ENCODE results near the gene FGF22.
"Not testable (repeated sequence)": the region's sequence is repeated elsewhere in the genome, so short reads cannot be mapped to it uniquely, and the experiment has no call there.

The FGF22 gene

DNA sequence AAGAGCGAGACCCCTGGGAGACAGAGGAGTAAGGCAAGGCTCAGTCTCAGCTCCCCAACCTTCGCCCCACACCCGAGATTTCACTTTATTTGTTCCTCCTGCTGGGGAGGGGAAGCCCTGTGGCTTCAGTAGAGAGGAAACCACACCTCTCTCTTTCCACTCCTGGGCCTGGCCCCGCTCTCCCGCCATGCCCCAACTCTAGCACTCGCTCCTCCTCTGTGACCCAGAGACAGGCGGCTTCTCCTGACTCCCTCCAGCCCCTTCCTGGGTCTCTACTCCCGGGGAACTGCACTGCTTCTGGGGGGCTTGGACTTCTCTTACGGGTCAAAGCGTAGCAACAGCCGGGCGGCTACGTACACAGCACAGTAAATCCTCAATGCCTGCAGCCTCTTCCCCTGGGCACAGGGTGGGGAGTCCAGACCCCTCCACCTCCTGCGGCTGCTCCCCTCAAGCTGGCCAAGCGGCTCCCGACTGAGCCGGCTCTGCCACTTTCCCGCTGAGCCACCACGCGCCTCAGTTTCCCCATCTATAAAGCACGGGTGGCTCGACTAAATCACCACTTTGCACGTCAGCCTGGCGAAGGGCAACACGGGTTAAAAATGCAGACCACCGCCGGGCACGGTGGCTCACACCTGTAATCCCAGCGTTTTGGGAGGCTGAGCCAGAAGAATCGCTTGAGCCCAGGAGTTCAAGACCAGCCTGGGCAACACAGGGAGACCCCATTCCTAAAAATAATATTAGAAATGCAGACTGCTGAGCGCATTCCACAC is 21.9 kb downstream of the FGF22 start:
- DNase-seq = no peak

DNA sequence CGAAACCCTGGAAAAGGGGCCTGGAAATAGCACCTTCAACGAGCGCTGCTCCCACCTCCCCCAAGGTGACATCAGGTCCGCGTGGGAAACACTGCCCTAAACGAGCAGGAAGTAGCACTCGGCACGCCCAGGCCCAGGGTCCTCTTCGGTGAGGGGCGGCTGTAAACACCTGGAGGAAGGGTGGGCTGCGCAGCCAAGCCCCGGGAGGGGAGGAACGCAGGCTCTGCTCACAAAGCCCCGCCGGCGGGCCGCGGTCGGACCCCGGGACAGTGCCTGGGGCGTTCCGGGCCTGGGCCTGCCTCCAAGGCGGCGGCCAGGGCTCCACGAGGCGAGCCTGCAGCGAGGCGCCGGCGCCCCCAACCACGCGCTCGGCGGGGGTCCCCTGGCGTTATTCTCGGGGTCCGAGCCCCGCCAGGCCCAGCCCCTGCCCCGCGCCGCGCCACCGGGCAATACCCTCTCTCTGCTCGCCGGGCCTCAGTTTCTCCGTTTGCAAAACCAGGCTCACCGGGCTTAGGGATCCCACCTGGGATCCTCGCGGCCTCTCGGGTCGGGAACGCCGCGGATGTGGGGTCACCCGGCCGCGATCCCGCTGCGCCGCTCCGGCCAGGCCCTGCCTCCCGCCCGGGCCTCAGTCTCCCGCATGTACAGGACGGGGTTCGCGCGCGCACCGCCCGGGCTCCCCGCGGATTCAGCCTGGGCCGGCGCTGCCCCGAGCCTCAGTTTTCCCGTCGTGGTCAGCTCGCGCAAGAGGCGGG is 22.7 kb downstream of the FGF22 start:
- DNase-seq = peak in 1 of 2 experiments; percentile 15

DNA sequence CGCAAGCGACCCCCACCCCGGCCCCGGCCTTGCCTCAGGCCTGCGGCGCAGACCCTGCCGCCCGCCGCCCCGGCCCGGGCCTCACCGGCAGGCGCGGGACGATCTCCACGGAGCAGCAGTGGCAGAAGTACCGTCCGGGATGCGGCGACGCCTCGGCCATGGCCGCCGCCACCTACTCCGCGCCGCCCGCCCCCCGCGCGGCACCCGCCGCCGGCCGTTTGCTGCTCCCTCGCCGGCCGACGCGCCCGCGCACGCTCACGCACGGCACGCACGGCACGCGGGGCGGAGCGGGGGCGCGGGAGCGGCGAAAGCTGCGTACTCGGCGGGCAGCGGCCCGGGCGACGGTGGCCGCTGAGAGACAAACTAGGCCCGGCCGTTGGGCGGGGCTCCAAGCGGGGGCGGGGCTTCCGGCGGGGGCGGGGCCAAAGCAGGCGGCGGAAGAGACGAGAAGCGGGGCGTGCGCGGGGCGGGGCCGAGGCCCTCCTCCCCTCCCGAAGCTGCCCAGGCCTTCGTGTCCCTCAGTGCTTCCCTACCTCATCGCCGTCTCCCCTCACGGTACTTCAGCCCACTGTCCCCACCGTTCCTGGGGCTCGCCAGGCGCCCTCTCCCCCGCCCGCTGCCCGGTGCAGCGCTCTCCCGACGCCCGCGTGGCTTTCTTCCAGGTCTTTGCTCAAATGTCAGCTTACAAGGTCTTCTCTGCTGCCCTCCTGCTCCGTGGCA is 23.4 kb downstream of the FGF22 start, which contains the start of gene RNF126:
Gene RNF126 (minus strand): TSS at position 253 of the 720 bp plus-strand sequence. CDS start 93 bp downstream, at position 160.
- DNase-seq = peak; percentile 73 to 86

DNA sequence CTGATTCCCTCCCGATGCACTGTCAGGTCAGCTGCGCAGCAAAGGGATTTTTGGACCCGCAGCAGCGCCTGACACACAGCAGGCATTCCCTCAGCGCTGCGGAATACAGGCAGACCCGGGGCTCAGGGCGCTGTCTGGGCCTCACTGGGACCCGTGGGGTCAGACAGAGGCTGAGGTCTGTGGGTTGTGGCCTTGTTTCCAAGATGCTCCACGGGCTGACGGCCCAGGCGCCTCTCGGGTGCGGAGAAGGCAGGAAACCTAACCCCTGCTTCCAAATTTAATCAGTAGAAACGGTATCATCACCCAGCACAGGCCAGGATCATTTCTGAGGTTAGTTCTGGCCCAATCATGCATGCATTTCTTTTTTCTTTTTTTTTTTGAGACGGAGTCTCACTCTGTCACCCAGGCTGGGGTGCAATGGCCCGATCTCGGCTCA is 24.0 kb downstream of the FGF22 start:
- no peak for DNase-seq

DNA sequence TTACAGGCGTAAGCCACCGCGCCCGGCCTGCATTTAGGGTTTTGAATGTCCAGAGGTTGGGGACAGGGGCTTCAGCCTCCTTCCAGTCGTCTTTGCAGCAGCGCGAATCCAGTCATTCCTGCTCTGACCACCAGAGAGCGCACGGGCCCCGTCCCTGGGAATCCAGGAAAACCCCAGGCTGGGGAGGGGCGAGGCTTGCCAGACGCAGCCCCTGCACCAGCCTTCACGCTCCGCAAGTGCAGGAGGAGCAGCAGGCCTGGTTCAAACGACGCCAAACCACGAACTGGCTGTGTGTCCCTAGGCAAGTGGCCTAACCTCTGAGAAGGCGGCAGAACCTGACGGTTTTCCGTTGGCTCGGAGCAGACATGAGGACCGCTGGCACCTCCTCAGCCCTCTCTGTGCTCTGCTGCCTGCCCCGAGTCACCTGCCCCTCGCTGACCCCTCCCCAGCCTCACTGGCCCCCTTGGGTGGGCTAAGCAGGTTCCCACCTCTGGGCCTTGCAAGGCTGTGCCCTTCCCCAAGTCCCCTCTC is 25.3 kb downstream of the FGF22 start:
- DNase-seq = peak in 1 of 2 experiments; percentile 56

DNA sequence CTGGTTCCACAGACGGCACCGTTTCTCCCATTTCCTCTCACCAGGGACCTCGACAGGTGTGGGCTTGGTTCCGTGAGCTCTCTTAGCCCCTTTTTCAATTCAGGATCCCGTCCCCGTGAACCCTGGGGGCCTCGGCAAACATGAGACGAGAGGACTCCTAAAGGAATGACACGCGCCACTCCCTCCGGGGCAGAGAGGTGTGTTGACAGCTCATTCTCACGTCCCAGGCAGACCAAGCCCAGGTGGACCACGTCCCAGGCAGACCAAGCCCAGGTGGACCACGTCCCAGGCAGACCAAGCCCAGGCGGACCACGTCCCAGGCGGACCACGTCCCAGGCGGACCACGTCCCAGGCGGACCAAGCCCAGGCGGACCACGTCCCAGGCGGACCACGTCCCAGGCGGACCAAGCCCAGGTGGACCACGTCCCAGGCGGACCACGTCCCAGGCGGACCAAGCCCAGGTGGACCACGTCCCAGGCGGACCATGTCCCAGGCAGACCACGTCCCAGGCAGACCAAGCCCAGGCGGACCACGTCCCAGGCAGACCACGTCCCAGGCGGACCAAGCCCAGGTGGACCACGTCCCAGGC is 27.4 kb downstream of the FGF22 start:
- DNase-seq = not testable (repeated sequence)

DNA sequence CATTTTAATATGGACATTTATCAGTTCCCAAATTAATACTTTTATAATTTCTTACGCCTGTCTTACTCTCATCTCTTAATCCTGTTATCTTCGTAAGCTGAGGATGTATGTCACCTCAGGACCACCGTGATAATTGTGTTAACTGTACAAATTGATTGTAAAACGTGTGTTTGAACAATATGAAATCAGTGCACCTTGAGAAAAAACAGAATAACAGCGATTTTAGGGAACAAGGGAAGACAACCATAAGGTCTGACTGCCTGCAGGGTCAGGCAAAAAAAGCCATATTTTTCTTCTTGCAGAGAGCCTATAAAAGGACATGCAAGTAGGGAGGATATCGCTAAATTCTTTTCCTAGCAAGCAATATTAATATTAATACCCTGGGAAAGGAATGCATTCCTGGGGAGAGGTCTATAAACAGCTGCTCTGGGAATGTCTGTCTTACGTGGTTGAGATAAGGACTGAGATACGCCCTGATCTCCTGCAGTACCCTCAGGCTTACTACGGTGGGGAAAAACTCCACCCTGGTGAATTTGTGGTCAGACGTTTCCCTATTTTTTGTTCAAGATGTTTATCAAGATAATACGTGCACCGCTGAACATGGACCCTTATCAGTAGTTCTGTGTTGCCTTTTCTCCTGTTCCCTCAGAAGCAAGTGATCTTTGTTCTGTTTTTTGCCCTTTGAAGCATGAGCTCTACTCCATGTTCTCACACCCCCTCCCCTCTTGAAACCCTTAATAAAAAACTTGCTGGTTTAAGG is 29.2 kb downstream of the FGF22 start:
- not testable (repeated sequence) for DNase-seq

DNA sequence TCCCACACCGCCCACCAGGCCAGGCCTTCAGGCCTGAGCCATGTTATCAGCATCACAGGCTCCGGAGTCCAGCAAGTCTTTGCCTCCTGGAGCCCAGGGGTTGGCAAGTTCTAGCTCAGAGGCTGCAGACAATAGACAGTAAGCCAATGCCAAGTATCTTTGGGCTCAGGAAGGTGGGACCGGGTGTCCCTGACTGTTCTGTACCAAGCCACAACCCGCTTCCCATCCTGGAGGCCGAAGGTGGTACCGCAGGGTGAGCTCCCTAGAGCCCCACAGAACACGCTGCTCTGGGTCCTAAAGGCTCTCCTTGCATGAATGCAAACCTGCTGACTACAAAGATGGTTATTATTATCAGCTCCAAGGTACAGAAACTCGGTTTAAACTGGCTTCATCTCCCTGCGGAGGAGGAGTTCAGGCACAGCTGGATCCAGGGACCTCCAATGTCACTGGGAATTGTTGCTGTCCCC is 31.0 kb downstream of the FGF22 start:
- DNase-seq = no peak

DNA sequence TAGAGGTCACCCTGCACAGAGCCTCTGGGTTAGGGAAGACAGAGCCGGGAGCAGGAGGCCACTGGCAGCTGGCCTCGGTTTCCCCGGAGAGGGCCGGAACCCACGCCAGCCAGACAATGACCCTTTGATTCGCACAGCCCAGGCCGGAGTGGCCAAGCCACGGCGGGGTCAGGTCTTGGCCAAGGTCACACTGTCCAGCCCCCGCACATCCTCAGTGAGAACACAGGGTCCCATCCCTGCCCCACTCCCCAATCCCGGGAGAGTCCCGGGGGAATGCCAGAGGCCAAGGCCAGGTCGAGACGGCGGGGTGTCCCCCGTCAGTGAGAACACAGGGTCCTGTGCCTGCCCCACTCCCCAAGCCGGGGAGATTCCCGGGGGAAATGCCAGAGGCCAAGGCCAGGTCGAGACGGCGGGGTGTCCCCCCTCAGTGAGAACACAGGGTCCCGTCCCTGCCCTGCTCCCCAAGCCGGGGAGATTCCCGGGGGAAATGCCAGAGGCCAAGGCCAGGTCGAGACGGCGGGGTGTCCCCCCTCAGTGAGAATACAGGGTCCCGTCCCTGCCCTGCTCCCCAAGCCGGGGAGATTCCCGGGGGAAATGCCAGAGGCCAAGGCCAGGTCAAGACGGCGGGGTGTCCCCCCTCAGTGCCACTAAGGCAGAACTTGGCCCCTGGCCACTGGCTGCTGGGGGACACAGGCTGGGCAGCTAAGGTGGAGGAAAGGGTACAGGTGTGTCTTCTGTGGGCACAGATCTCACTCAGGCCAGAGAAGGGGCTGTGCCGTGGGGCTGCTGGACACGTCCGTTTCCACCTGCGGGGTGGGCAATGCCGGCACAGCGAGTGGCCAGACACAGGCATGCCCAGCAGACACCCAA is 34.8 kb downstream of the FGF22 start:
- no peak for DNase-seq

DNA sequence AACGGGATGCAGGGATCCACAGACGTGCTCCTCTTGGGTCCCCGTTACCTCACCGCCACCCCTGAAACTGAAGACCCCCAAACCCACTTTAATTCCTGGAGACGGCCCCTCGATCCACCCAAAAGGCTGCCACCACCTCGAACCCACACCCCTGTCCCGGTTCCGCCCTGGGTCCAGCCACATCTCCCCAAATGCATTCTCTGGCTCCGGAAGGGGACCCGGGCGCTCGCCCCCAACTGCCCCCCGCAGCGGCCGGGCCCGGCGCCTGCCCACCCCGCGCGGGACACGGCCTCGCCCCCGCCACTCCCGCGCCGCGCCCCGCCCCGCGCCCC is 36.3 kb downstream of the FGF22 start:
- DNase-seq = no peak

DNA sequence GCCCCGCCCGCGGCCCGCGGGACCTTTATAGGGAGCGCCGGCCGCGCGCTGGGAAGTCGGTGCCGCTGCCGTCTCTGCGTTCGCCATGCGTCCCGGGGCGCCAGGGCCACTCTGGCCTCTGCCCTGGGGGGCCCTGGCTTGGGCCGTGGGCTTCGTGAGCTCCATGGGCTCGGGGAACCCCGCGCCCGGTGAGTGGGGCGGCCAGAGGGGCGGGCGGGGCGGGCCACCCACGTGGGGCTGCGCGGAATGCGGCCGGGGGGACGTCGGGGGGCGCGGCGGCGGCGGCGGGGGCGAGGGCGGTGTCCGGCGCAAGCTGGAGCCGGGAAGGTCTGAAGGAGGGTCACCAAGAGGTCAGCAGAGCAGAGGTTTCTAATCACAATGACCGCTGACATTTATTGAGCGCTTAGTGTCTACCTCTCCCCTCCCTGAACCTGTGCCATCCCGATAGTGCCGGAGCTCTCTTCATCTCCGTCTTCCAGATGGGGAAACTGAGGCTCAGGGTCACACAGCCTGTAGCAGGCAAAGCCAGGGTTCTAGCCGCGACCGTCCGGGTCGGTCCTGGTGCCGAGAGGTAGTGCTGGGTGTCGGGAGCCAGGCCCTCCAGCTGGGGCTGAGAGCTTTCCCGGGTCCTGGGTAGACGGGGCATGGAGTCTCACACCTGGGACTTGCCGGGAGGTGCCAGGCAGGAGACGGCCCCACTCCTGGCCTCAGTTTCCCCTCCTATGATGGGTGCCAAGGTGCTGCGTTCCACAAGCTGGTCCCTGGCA is 36.8 kb downstream of the FGF22 start, which contains the start of gene FSTL3:
Gene FSTL3 (plus strand): TSS at position 54 of the 767 bp plus-strand sequence. CDS start 32 bp downstream, at position 86.
- DNase-seq = peak in 1 of 2 experiments; percentile 13

DNA sequence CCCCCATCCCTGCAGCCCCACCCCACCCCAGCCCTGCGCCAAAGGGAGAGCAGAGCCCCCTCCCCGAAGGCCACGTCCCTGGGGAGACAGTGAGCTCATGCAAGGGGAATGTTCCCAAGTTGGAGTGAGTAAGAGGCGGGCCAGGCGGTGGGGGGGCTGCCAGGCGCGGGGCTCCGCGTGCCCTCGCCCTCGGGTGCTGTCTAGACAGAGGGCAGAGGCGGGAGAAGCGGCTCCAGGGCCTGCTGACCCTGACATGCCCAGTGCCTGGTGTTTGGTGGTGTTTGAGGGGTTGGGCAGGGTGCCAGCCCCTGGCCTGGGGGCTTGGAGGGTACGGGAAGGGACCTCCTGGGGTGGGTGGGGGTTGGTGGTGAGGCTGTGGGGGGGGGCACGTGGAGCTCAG is 37.5 kb downstream of the FGF22 start:
- DNase-seq = peak; percentile 41 to 47

DNA sequence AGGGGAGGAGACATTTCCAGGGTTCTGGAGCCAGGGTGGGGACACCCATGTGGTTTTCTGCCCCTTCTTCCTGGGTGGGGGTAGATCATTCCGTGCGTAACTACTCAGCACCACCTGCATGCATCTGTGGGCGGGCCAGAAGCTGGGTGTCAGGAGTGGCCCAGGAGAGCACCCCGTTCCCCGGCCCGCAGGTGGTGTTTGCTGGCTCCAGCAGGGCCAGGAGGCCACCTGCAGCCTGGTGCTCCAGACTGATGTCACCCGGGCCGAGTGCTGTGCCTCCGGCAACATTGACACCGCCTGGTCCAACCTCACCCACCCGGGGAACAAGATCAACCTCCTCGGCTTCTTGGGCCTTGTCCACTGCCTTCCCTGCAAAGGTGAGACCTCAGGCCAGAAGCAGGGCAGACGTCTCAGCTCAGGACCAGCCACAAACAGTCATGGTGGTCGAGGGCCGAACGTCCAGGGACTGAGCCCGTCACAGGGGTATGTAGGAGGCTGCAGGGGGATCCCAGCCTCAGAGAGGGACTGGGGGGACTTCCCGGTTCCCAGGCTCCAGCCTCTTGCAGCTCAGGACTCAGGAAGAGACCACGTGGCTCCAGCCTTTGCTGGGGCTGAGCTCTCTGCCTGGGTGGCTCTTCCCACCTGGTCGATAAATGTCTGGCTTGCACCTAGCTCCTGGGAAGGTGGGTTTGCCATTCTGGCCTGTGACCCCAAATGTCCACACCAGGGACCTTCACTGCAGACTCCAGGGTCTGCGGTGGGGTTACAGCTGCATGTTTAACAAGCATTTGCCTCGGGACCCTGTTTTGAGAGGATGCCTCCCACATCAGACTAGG is 38.1 kb downstream of the FGF22 start:
- peak in 1 of 2 experiments; percentile 47 for DNase-seq

DNA sequence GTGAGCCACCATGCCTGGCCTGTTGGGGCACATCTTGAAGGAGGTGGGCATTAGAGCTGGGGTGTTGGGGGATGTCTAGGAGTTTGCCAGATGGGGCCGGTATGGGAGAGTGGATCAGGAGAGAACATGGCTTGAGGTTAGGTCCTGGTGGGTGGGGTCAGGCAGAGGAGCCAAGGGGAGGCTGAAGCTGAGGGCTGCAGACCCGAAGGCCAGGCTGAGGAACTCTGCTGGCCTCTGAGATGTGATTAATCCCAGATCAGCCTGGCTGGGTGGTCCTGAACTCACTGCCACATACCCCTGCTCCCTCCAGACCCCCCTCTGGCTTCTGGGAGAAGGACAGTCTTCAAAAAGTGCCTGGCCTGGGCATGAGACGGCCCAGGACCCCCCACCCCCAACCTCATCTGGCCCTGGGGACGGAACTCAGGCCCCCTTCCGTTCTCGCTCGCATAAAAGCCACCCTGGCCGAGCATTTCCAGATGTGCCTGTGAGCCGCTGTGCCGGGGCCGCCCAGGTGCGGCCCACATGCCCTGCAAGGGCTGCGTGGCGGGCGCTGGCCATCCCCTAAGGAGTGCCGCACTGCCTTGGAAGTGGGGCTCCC is 39.2 kb downstream of the FGF22 start:
- DNase-seq = no peak

DNA sequence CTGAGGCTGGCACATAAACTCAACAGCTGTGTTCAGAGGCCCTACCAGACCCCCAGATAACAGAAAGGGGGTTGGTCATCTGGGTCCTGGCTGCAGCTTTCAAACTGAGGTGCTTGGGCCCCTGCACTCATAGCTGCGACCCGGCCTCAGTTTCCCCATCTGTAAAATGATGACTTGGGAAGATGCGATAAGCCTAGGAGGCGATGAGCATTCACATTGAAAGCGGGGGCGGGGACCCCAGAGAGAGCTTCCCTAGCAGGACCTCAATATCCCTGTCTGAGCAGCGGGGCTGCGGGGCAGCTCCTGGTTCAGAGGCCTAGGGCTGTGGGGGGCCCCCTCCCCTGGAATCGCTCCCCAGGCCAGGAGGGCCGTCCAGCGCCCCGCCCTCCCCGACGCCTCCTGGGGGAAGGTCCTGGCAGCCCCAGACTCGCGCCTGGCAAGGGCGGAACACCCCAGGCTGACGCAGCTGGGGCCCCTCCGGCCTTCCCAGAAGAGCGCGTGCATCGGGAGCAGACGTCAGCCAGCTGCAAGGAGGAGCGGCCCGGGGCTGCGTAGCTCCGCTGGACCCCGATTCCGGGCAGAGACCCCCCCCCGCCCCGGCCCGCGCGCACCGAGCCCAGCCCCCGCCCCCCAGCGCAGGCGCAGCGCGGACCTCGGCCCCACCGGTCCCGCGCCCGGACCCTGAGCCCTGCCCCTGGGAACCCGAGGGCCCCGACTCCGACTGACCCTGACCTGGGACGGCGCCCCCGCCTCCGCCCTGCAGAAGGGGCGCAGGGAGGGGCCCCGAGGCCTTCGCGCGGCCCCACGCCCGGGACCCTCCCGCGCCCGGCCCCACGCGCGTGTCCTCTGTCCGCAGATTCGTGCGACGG is 40.0 kb downstream of the FGF22 start:
- DNase-seq = peak in 1 of 2 experiments; percentile 34

DNA sequence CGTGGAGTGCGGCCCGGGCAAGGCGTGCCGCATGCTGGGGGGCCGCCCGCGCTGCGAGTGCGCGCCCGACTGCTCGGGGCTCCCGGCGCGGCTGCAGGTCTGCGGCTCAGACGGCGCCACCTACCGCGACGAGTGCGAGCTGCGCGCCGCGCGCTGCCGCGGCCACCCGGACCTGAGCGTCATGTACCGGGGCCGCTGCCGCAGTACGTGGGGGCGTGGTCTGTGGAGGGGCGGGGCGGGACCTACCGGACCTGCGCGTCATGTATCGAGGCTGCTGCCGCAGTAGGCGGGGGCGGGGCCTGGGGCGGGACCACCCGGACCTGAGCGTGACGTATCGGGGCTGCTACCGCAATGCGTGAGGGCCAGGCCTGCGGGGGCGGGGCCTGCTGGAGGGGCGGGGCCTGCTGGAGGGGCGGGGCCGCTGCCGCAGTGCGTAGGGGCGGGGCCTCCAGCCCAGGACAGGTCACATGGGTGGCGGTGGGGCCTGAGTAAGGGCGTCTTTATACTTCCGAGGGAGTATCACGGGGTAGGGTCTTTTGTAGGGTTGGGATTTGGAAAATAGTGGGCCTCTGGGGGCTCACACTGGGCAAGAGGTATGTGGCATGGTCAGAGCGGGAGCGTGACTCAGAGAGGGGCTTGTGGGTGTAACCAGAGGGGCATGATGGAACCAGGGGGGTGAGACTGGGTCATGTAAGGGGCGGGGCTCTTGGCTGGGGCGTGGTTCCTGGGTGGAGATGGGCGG is 40.8 kb downstream of the FGF22 start:
- peak; percentile 89 to 94 for DNase-seq
